Measurements from ENCODE around the gene MYRIP.

The MYRIP gene

GRCh38 chr3:40097131-40098117, 288.0 kb downstream of the MYRIP start:
- Histone ChIP-seq H3K9ac (ENCODE audit: low read depth, low read length) (no peak overlapping the region), H3K36me3 (ENCODE audit: insufficient read depth, low read depth, low read length) (no peaks in the 10 kb centered on the region), H3K27ac (ENCODE audit: low read length) (no peak overlapping the region), H3K27me3 (ENCODE audit: insufficient read depth, low read length) (no peaks in the 10 kb centered on the region), H3K9me3 (ENCODE audit: insufficient read depth, low read depth, low read length) (no peaks in the 10 kb centered on the region), H3K4me1 (ENCODE audit: insufficient read depth, low read length) (peaks cover 8% of the 10 kb centered on the region; the same call in 1 of the 2 replicates), H3K4me3 (ENCODE audit: low read length) (no peak overlapping the region)

GRCh38 chr3:40098261-40098759, 288.9 kb downstream of the MYRIP start:
- no peak overlapping the region for H3K9ac ChIP-seq (ENCODE audit: low read depth, low read length)
- H3K9me3 ChIP-seq (ENCODE audit: insufficient read depth, low read depth, low read length): no peaks in the 10 kb centered on the region
- H3K27me3 ChIP-seq (ENCODE audit: insufficient read depth, low read length): no peaks in the 10 kb centered on the region
- H3K4me3 ChIP-seq (ENCODE audit: low read length): no peak overlapping the region
- H3K27ac ChIP-seq (ENCODE audit: low read length): no peak overlapping the region
- peaks cover 8% of the 10 kb centered on the region; the same call in 1 of the 2 replicates for H3K4me1 ChIP-seq (ENCODE audit: insufficient read depth, low read length)
- no peaks in the 10 kb centered on the region for H3K36me3 ChIP-seq (ENCODE audit: insufficient read depth, low read depth, low read length)

GRCh38 chr3:40099871-40100270, 290.5 kb downstream of the MYRIP start:
- H3K36me3 ChIP-seq (ENCODE audit: insufficient read depth, low read depth, low read length): no peaks in the 10 kb centered on the region
- H3K9ac ChIP-seq (ENCODE audit: low read depth, low read length): no peak overlapping the region
- H3K27me3 ChIP-seq (ENCODE audit: insufficient read depth, low read length): no peaks in the 10 kb centered on the region
- H3K27ac ChIP-seq (ENCODE audit: low read length): no peak overlapping the region
- H3K9me3 ChIP-seq (ENCODE audit: insufficient read depth, low read depth, low read length): no peaks in the 10 kb centered on the region
- H3K4me3 ChIP-seq (ENCODE audit: low read length): no peak overlapping the region
- H3K4me1 ChIP-seq (ENCODE audit: insufficient read depth, low read length): peaks cover 8% of the 10 kb centered on the region; the same call in 1 of the 2 replicates

GRCh38 chr3:40102182-40102581, 292.8 kb downstream of the MYRIP start:
- no peak overlapping the region for H3K27ac ChIP-seq (ENCODE audit: low read length)
- no peaks in the 10 kb centered on the region for H3K9me3 ChIP-seq (ENCODE audit: insufficient read depth, low read depth, low read length)
- H3K4me1 ChIP-seq (ENCODE audit: insufficient read depth, low read length): peaks cover 8% of the 10 kb centered on the region; the same call in 1 of the 2 replicates
- H3K4me3 ChIP-seq (ENCODE audit: low read length): no peak overlapping the region
- H3K9ac ChIP-seq (ENCODE audit: low read depth, low read length): no peak overlapping the region
- H3K27me3 ChIP-seq (ENCODE audit: insufficient read depth, low read length): no peaks in the 10 kb centered on the region
- H3K36me3 ChIP-seq (ENCODE audit: insufficient read depth, low read depth, low read length): no peaks in the 10 kb centered on the region

GRCh38 chr3:40103829-40104228, 294.4 kb downstream of the MYRIP start:
- no peaks in the 10 kb centered on the region for H3K27me3 ChIP-seq (ENCODE audit: insufficient read depth, low read length)

GRCh38 chr3:40104441-40104840, 295.0 kb downstream of the MYRIP start:
- H3K9me3 ChIP-seq (ENCODE audit: insufficient read depth, low read depth, low read length): no peaks in the 10 kb centered on the region
- no peaks in the 10 kb centered on the region for H3K36me3 ChIP-seq (ENCODE audit: insufficient read depth, low read depth, low read length)
- H3K27me3 ChIP-seq (ENCODE audit: insufficient read depth, low read length): no peaks in the 10 kb centered on the region
- 0 out of 2 replicates have a peak, but pooled peaks cover 3% of the 10 kb centered on the region for H3K4me1 ChIP-seq (ENCODE audit: insufficient read depth, low read length)
- no peak overlapping the region for H3K27ac ChIP-seq (ENCODE audit: low read length)
- no peak overlapping the region for H3K4me3 ChIP-seq (ENCODE audit: low read length)
- H3K9ac ChIP-seq (ENCODE audit: low read depth, low read length): no peak overlapping the region

More at GRCh38 chr3:40103829-40104228, 294.4 kb downstream of the MYRIP start:
- H3K4me1 ChIP-seq (ENCODE audit: insufficient read depth, low read length): 0 out of 2 replicates have a peak, but pooled peaks cover 3% of the 10 kb centered on the region
- no peaks in the 10 kb centered on the region for H3K9me3 ChIP-seq (ENCODE audit: insufficient read depth, low read depth, low read length)
- no peaks in the 10 kb centered on the region for H3K36me3 ChIP-seq (ENCODE audit: insufficient read depth, low read depth, low read length)
- no peak overlapping the region for H3K4me3 ChIP-seq (ENCODE audit: low read length)
- H3K9ac ChIP-seq (ENCODE audit: low read depth, low read length): no peak overlapping the region
- H3K27ac ChIP-seq (ENCODE audit: low read length): no peak overlapping the region

GRCh38 chr3:40108643-40109042, 299.2 kb downstream of the MYRIP start:
- no peak overlapping the region for H3K27ac ChIP-seq (ENCODE audit: low read length)
- H3K36me3 ChIP-seq (ENCODE audit: insufficient read depth, low read depth, low read length): no peaks in the 10 kb centered on the region
- H3K27me3 ChIP-seq (ENCODE audit: insufficient read depth, low read length): no peaks in the 10 kb centered on the region
- H3K9ac ChIP-seq (ENCODE audit: low read depth, low read length): no peak overlapping the region
- no peak overlapping the region for H3K4me3 ChIP-seq (ENCODE audit: low read length)
- peaks cover 10% of the 10 kb centered on the region; the same call in 1 of the 2 replicates for H3K4me1 ChIP-seq (ENCODE audit: insufficient read depth, low read length)
- H3K9me3 ChIP-seq (ENCODE audit: insufficient read depth, low read depth, low read length): no peaks in the 10 kb centered on the region

- no peak overlapping the region for H3K9ac ChIP-seq (ENCODE audit: low read depth, low read length)
- no peaks in the 10 kb centered on the region for H3K9me3 ChIP-seq (ENCODE audit: insufficient read depth, low read depth, low read length)
- H3K36me3 ChIP-seq (ENCODE audit: insufficient read depth, low read depth, low read length): no peaks in the 10 kb centered on the region
- peaks cover 10% of the 10 kb centered on the region; the same call in 1 of the 2 replicates for H3K4me1 ChIP-seq (ENCODE audit: insufficient read depth, low read length)
- no peaks in the 10 kb centered on the region for H3K27me3 ChIP-seq (ENCODE audit: insufficient read depth, low read length)
- H3K4me3 ChIP-seq (ENCODE audit: low read length): no peak overlapping the region
- H3K27ac ChIP-seq (ENCODE audit: low read length): no peak overlapping the region
Observed at GRCh38 chr3:40109641-40110490, 300.5 kb downstream of the MYRIP start.

- H3K36me3 ChIP-seq (ENCODE audit: insufficient read depth, low read depth, low read length): no peaks in the 10 kb centered on the region
- H3K9ac ChIP-seq (ENCODE audit: low read depth, low read length): no peak overlapping the region
- no peaks in the 10 kb centered on the region for H3K9me3 ChIP-seq (ENCODE audit: insufficient read depth, low read depth, low read length)
- H3K4me1 ChIP-seq (ENCODE audit: insufficient read depth, low read length): no peaks in the 10 kb centered on the region
- no peak overlapping the region for H3K4me3 ChIP-seq (ENCODE audit: low read length)
- no peak overlapping the region for H3K27ac ChIP-seq (ENCODE audit: low read length)
- H3K27me3 ChIP-seq (ENCODE audit: insufficient read depth, low read length): no peaks in the 10 kb centered on the region
Observed at GRCh38 chr3:40116478-40117177, 307.2 kb downstream of the MYRIP start.

- H3K4me3 ChIP-seq (ENCODE audit: low read length): no peak overlapping the region
- H3K27me3 ChIP-seq (ENCODE audit: insufficient read depth, low read length): no peaks in the 10 kb centered on the region
- H3K9ac ChIP-seq (ENCODE audit: low read depth, low read length): no peak overlapping the region
- no peaks in the 10 kb centered on the region for H3K4me1 ChIP-seq (ENCODE audit: insufficient read depth, low read length)
- H3K27ac ChIP-seq (ENCODE audit: low read length): no peak overlapping the region
- no peaks in the 10 kb centered on the region for H3K9me3 ChIP-seq (ENCODE audit: insufficient read depth, low read depth, low read length)
- H3K36me3 ChIP-seq (ENCODE audit: insufficient read depth, low read depth, low read length): no peaks in the 10 kb centered on the region
Observed at GRCh38 chr3:40118091-40118490, 308.7 kb downstream of the MYRIP start.

All from iPS-20b (cell line).